Osteoblast (primary cell): ENCODE measurements around the gene UCP2. TPM values are rescaled to one million over a fixed set of nuclear protein-coding genes. Genes with fewer than 3 reads are reported as not detected.

ENCODE experiments used
- DNase-seq: peaks from one replicate; pipeline ENCODE4 v3.0.0; 2011; ENCODE audit warnings: low spot score, mixed read lengths; ENCODE audit not compliant: insufficient read length; ENCODE audit errors: missing footprints
- H2AFZ ChIP-seq: 2 replicates; pipeline ENCODE4 v1.6.0; 2011; ENCODE audit warnings: mild to moderate bottlenecking, low read length
- H3K27ac ChIP-seq: 2 replicates; pipeline ENCODE4 v1.5.1; 2011; ENCODE audit warnings: mild to moderate bottlenecking, low read depth, low read length, moderate library complexity
- H3K27me3 ChIP-seq: 2 replicates; pipeline ENCODE4 v1.6.0; 2012; ENCODE audit warnings: mild to moderate bottlenecking, control low read depth, inconsistent platforms, low read length, moderate library complexity; ENCODE audit not compliant: insufficient read depth
- H3K36me3 ChIP-seq: 2 replicates; pipeline ENCODE4 v1.5.1; 2011; ENCODE audit warnings: mild to moderate bottlenecking, low read length, control low read depth, moderate library complexity; ENCODE audit not compliant: insufficient read depth
- H3K4me1 ChIP-seq: 2 replicates; pipeline ENCODE4 v1.5.1; 2011; ENCODE audit warnings: mild to moderate bottlenecking, low read length, control low read depth, moderate library complexity; ENCODE audit not compliant: insufficient read depth
- H3K4me2 ChIP-seq: 2 replicates; pipeline ENCODE4 v1.6.0; 2011; ENCODE audit warnings: mild to moderate bottlenecking, low read length; ENCODE audit not compliant: insufficient read depth
- H3K4me3 ChIP-seq: fragments of 200-600 bp; sonication (generic); 3 replicates; pipeline ENCODE4 v1.5.1; 2012; ENCODE audit warnings: mild to moderate bottlenecking, low read length, inconsistent platforms; ENCODE audit not compliant: insufficient read depth
- H3K79me2 ChIP-seq: 2 replicates; pipeline ENCODE4 v1.6.0; 2012; ENCODE audit warnings: mild to moderate bottlenecking, low read length, control low read depth, inconsistent platforms; ENCODE audit not compliant: insufficient read depth
- H3K9me3 ChIP-seq: 2 replicates; pipeline ENCODE4 v1.5.1; 2011; ENCODE audit warnings: low read depth, low read length, control low read depth
- H4K20me1 ChIP-seq: 2 replicates; pipeline ENCODE4 v1.6.0; 2012; ENCODE audit warnings: mild to moderate bottlenecking, low read length, control low read depth; ENCODE audit not compliant: insufficient read depth
- CTCF ChIP-seq: IDR thresholded peaks from 2 replicates; pipeline ENCODE4 v1.5.1; 2011; ENCODE audit warnings: mild to moderate bottlenecking, low read depth, low read length, moderate library complexity; ENCODE audit errors: extremely low read depth
- total RNA-seq: library from RNA; depleted of rRNA; stranded (reverse); fragments of >200 nt; gene quantifications from 2 replicates; pipeline ENCODE4 v1.2.3, GENCODE V29; 2012

The UCP2 gene
- total RNA-seq, 1 donor = under 0.01 TPM

GRCh38 chr11:74004046-74004695 is 21.5 kb upstream of the UCP2 start:
- Histone ChIP-seq H3K4me2 (no peak overlapping the region), H3K79me2 (no peaks in the 10 kb centered on the region), H2AFZ (no peak overlapping the region), H3K9me3 (no peaks in the 10 kb centered on the region), H3K4me1 (no peaks in the 10 kb centered on the region), H3K27ac (no peak overlapping the region), H3K27me3 (no peaks in the 10 kb centered on the region), H3K36me3 (no peaks in the 10 kb centered on the region), H3K4me3 (no peak overlapping the region), H4K20me1 (no peaks in the 10 kb centered on the region)
- no peak for DNase-seq
- no peak for TF ChIP-seq CTCF

DNA sequence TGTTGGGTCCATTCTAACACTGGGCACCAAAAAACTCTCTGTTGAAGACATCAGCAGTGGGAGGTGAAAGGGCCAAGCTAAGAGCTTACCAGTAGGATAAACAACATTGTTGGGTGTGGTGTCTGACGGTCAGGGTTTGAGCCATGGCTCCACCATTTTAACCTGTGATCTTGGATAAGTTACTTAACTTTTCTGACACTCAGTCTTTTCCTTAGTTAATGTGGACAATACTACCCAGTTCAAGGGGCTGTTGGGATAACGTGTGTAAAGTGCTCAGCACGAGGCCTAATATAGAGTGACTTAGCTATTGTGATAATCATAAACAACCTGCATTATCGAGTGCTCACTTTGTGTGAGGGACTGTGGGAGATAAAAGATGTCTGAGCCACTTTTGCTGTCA is 20.2 kb upstream of the UCP2 start:
- H3K27ac ChIP-seq = no peak overlapping the region
- no peak overlapping the region for H3K4me2 ChIP-seq
- H4K20me1 ChIP-seq = no peaks in the 10 kb centered on the region
- no peaks in the 10 kb centered on the region for H3K79me2 ChIP-seq
- no peak overlapping the region for H3K4me3 ChIP-seq
- no peak overlapping the region for H2AFZ ChIP-seq
- H3K36me3 ChIP-seq = no peaks in the 10 kb centered on the region
- no peaks in the 10 kb centered on the region for H3K4me1 ChIP-seq
- no peaks in the 10 kb centered on the region for H3K9me3 ChIP-seq
- no peaks in the 10 kb centered on the region for H3K27me3 ChIP-seq
- no peak for TF ChIP-seq CTCF
- no peak for DNase-seq

- Histone ChIP-seq H3K27ac (no peak overlapping the region), H3K27me3 (no peaks in the 10 kb centered on the region), H3K79me2 (no peaks in the 10 kb centered on the region), H2AFZ (no peak overlapping the region), H4K20me1 (no peaks in the 10 kb centered on the region), H3K4me1 (no peaks in the 10 kb centered on the region), H3K4me2 (no peak overlapping the region), H3K4me3 (no peak overlapping the region), H3K9me3 (no peaks in the 10 kb centered on the region), H3K36me3 (no peaks in the 10 kb centered on the region)
- DNase-seq = no peak
- no peak for TF ChIP-seq CTCF
Observed at GRCh38 chr11:74001822-74002286, 19.2 kb upstream of the UCP2 start.

DNA sequence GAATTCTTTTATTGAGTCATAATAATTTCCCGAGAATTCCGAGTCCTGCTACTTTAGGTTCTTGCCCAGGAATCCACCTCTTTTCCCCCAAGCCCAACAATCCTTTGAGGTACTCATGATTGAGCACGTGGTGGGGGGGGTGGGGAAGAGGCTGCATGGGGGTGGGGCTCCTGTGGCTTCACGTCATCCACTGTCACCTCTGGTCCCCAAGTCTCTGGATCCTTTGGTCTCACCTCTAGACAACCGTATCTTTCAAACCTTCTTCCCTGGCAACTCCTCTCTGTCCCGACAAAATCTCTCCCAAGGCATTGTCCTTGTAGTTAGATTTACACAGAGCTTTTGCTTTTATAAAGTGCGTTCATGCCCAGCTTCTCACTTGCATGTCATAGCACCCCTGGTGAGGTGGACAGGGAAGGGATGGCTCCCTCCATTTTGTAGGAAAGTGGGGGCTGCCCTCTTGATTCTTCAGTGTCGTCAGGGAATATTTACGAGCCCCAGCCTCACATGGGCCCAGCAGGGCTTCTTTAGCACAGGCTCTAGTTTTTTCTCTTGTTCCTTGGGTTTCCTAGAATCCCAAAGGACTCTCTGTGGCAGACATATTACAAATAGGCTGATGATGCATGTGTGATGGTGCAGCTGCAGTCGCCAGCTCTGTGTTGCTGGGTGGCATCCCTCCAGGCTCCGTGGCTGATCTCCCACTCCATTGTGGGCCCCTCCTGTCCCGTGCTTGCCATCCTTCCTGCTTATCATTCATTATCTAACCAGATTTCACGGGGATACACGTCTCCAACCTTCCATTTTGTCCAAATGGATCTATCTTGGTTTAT is 17.9 kb upstream of the UCP2 start:
- no peak overlapping the region for H3K4me3 ChIP-seq
- H3K36me3 ChIP-seq = no peaks in the 10 kb centered on the region
- no peaks in the 10 kb centered on the region for H3K4me1 ChIP-seq
- H3K79me2 ChIP-seq = no peaks in the 10 kb centered on the region
- H3K4me2 ChIP-seq = no peak overlapping the region
- no peaks in the 10 kb centered on the region for H4K20me1 ChIP-seq
- no peak overlapping the region for H2AFZ ChIP-seq
- H3K27ac ChIP-seq = no peak overlapping the region
- DNase-seq = no peak
- TF ChIP-seq CTCF = no peak
- no peaks in the 10 kb centered on the region for H3K9me3 ChIP-seq
- no peaks in the 10 kb centered on the region for H3K27me3 ChIP-seq
